ENCODE results near the gene TMEM184B. TPM values are rescaled to one million over a fixed set of nuclear protein-coding genes. Genes with fewer than 3 reads are reported as not detected.

TMEM184B gene
- total and polyA plus RNA-seq, 2 donors from 2014 or later = 22.9 to 54.1 TPM

GRCh38 chr22:38212442-38212841 lies 60.4 kb downstream of the TMEM184B start:
- TF ChIP-seq CTCF (IDR thresholded peaks at IDR 0.05; ENCODE audit: borderline replicate concordance, extremely low read depth, insufficient read depth) = no peak
- no peaks in the 10 kb centered on the region for H3K36me3 ChIP-seq (ENCODE audit: control insufficient read depth in 2 of 3, insufficient read depth in 3 of 3, low read length in 3 of 3)
- H3K27ac ChIP-seq (ENCODE audit: low read depth in 2 of 2, low read length in 2 of 2) = no peak overlapping the region
- FAIRE-seq = no peak
- intact Hi-C loops (cut with DNase I) = no loop called here
- H3K9me3 ChIP-seq (ENCODE audit: control insufficient read depth in 2 of 3, insufficient read depth in 1 of 3, low read length in 3 of 3) = no peaks in the 10 kb centered on the region
- H3K4me3 ChIP-seq (ENCODE audit: low read length in 3 of 3) = no peak overlapping the region
- H3K4me1 ChIP-seq (ENCODE audit: control insufficient read depth in 2 of 3, insufficient read depth in 2 of 3, low read depth in 1 of 3, low read length in 3 of 3) = peaks cover 0 to 6% (median 0%) of the 10 kb centered on the region in 3 donors
- no peaks in the 10 kb centered on the region for H3K27me3 ChIP-seq (ENCODE audit: control insufficient read depth, insufficient read depth, low read length)
- no peak overlapping the region for H3K9ac ChIP-seq (ENCODE audit: low read length in 3 of 3)
- DNase-seq = no peak

GRCh38 chr22:38211556-38211955 lies 61.3 kb downstream of the TMEM184B start:
- no peak overlapping the region for H3K27ac ChIP-seq (ENCODE audit: low read depth in 2 of 2, low read length in 2 of 2)
- H3K9ac ChIP-seq (ENCODE audit: low read length in 3 of 3) = no peak overlapping the region
- H3K9me3 ChIP-seq (ENCODE audit: control insufficient read depth in 2 of 3, insufficient read depth in 1 of 3, low read length in 3 of 3) = no peaks in the 10 kb centered on the region
- FAIRE-seq (no peak), DNase-seq (no peak)
- no peaks in the 10 kb centered on the region for H3K27me3 ChIP-seq (ENCODE audit: control insufficient read depth, insufficient read depth, low read length)
- TF ChIP-seq CTCF (IDR thresholded peaks at IDR 0.05; ENCODE audit: borderline replicate concordance, extremely low read depth, insufficient read depth) = no peak
- intact Hi-C loops (cut with DNase I) = no loop called here
- no peak overlapping the region for H3K4me3 ChIP-seq (ENCODE audit: low read length in 3 of 3)
- H3K4me1 ChIP-seq (ENCODE audit: control insufficient read depth in 2 of 3, insufficient read depth in 2 of 3, low read depth in 1 of 3, low read length in 3 of 3) = peaks cover 0 to 6% (median 0%) of the 10 kb centered on the region in 3 donors
- H3K36me3 ChIP-seq (ENCODE audit: control insufficient read depth in 2 of 3, insufficient read depth in 3 of 3, low read length in 3 of 3) = no peaks in the 10 kb centered on the region

GRCh38 chr22:38208551-38208968 lies 64.2 kb downstream of the TMEM184B start:
- H3K4me1 ChIP-seq (ENCODE audit: control insufficient read depth in 2 of 3, insufficient read depth in 2 of 3, low read depth in 1 of 3, low read length in 3 of 3) = peaks cover 0 to 11% (median 0%) of the 10 kb centered on the region in 3 donors
- no peaks in the 10 kb centered on the region for H3K36me3 ChIP-seq (ENCODE audit: control insufficient read depth in 2 of 3, insufficient read depth in 3 of 3, low read length in 3 of 3)
- DNase-seq = no peak
- no peaks in the 10 kb centered on the region for H3K9me3 ChIP-seq (ENCODE audit: control insufficient read depth in 2 of 3, insufficient read depth in 1 of 3, low read length in 3 of 3)
- no peak overlapping the region for H3K4me3 ChIP-seq (ENCODE audit: low read length in 3 of 3)
- no peaks in the 10 kb centered on the region for H3K27me3 ChIP-seq (ENCODE audit: control insufficient read depth, insufficient read depth, low read length)
- no peak overlapping the region for H3K27ac ChIP-seq (ENCODE audit: low read depth in 2 of 2, low read length in 2 of 2)
- intact Hi-C loops (cut with DNase I) = no loop called here
- H3K9ac ChIP-seq (ENCODE audit: low read length in 3 of 3) = no peak overlapping the region
- no peak for TF ChIP-seq CTCF (IDR thresholded peaks at IDR 0.05; ENCODE audit: borderline replicate concordance, extremely low read depth, insufficient read depth)
- no peak for FAIRE-seq

- Histone ChIP-seq H3K9ac (ENCODE audit: low read length in 3 of 3) (no peak overlapping the region), H3K27me3 (ENCODE audit: control insufficient read depth, insufficient read depth, low read length) (no peaks in the 10 kb centered on the region), H3K9me3 (ENCODE audit: control insufficient read depth in 2 of 3, insufficient read depth in 1 of 3, low read length in 3 of 3) (no peaks in the 10 kb centered on the region), H3K4me3 (ENCODE audit: low read length in 3 of 3) (no peak overlapping the region), H3K36me3 (ENCODE audit: control insufficient read depth in 2 of 3, insufficient read depth in 3 of 3, low read length in 3 of 3) (no peaks in the 10 kb centered on the region), H3K4me1 (ENCODE audit: control insufficient read depth in 2 of 3, insufficient read depth in 2 of 3, low read depth in 1 of 3, low read length in 3 of 3) (peaks cover 0 to 13% (median 0%) of the 10 kb centered on the region in 3 donors), H3K27ac (ENCODE audit: low read depth in 2 of 2, low read length in 2 of 2) (no peak overlapping the region)
- no peak for FAIRE-seq
- no peak for DNase-seq
- intact Hi-C loops (cut with DNase I) = no loop called here
- no peak for TF ChIP-seq CTCF (IDR thresholded peaks at IDR 0.05; ENCODE audit: borderline replicate concordance, extremely low read depth, insufficient read depth)
Observed at GRCh38 chr22:38207898-38208432, 64.8 kb downstream of the TMEM184B start.
